H9 (cell line): ENCODE data around the gene MRPL55. TPM values are rescaled to one million over a fixed set of nuclear protein-coding genes. Genes with fewer than 3 reads are reported as not detected.

Source experiments
- DNase-seq: peaks from one replicate; pipeline ENCODE4 v3.0.0-alpha.2; 2017
- H2AFZ ChIP-seq: one replicate; pipeline ENCODE4 v1.6.1; 2013; ENCODE audit warnings: mild to moderate bottlenecking, low read length, control low read depth, moderate library complexity
- H2AK5ac ChIP-seq: 2 replicates; pipeline ENCODE4 v1.6.1; 2013; ENCODE audit warnings: low read length, control low read depth, mixed read lengths; ENCODE audit not compliant: insufficient read length
- H2BK120ac ChIP-seq: one replicate; pipeline ENCODE4 v1.6.1; 2013; ENCODE audit warnings: low read depth, mild to moderate bottlenecking, low read length, control low read depth, inconsistent platforms; ENCODE audit not compliant: poor library complexity, severe bottlenecking
- H2BK12ac ChIP-seq: 2 replicates; pipeline ENCODE4 v1.6.1; 2013; ENCODE audit warnings: low read length, control low read depth, mixed read lengths, low read depth; ENCODE audit not compliant: insufficient read length
- H2BK15ac ChIP-seq: 2 replicates; pipeline ENCODE4 v1.6.1; 2013; ENCODE audit warnings: low read depth, low read length, control low read depth
- H2BK20ac ChIP-seq: one replicate; pipeline ENCODE4 v1.6.1; 2013; ENCODE audit warnings: low read depth, mild to moderate bottlenecking, low read length, control low read depth, inconsistent platforms; ENCODE audit not compliant: poor library complexity, severe bottlenecking
- H2BK5ac ChIP-seq: 2 replicates; pipeline ENCODE4 v1.6.1; 2013; ENCODE audit warnings: low read length, control low read depth, mixed read lengths; ENCODE audit not compliant: insufficient read length
- H3K14ac ChIP-seq: 2 replicates; pipeline ENCODE4 v1.6.1; 2013; ENCODE audit warnings: low read length, control low read depth; ENCODE audit not compliant: insufficient read depth
- H3K18ac ChIP-seq: 2 replicates; pipeline ENCODE4 v1.6.1; 2013; ENCODE audit warnings: low read depth, mild to moderate bottlenecking, mixed read lengths, low read length, control low read depth; ENCODE audit not compliant: insufficient read length
- H3K23ac ChIP-seq: 2 replicates; pipeline ENCODE4 v1.6.1; 2013; ENCODE audit warnings: low read length, control low read depth, mixed read lengths, low read depth; ENCODE audit not compliant: insufficient read length
- H3K23me2 ChIP-seq: 2 replicates; pipeline ENCODE4 v1.6.1; 2013; ENCODE audit warnings: low read depth, mild to moderate bottlenecking, mixed read lengths, low read length, control low read depth; ENCODE audit not compliant: insufficient read length, poor library complexity, severe bottlenecking
- H3K27ac ChIP-seq: 2 replicates; pipeline ENCODE4 v1.5.1; 2013; ENCODE audit warnings: low read length, control low read depth, mixed read lengths, low read depth; ENCODE audit not compliant: insufficient read length
- H3K27me3 ChIP-seq: 2 replicates; pipeline ENCODE4 v1.6.1; 2013; ENCODE audit warnings: low read length, control low read depth, inconsistent platforms; ENCODE audit not compliant: insufficient read depth
- H3K4ac ChIP-seq: 2 replicates; pipeline ENCODE4 v1.6.1; 2013; ENCODE audit warnings: low read depth, mild to moderate bottlenecking, control low read depth, inconsistent platforms, low read length, moderate library complexity
- H3K4me1 ChIP-seq: 2 replicates; pipeline ENCODE4 v1.6.1; 2013; ENCODE audit warnings: low read length, control low read depth, inconsistent platforms; ENCODE audit not compliant: insufficient read depth
- H3K4me2 ChIP-seq: 2 replicates; pipeline ENCODE4 v1.6.1; 2013; ENCODE audit warnings: low read length, control low read depth, mixed read lengths; ENCODE audit not compliant: insufficient read length, insufficient read depth
- H3K56ac ChIP-seq: 2 replicates; pipeline ENCODE4 v1.6.1; 2013; ENCODE audit warnings: low read depth, mild to moderate bottlenecking, mixed read lengths, low read length, control low read depth; ENCODE audit not compliant: insufficient read length
- H3K79me1 ChIP-seq: 2 replicates; pipeline ENCODE4 v1.6.1; 2013; ENCODE audit warnings: low read depth, mild to moderate bottlenecking, moderate library complexity, low read length, control low read depth, inconsistent platforms; ENCODE audit not compliant: insufficient read depth, poor library complexity, severe bottlenecking
- H3K79me2 ChIP-seq: 2 replicates; pipeline ENCODE4 v1.6.1; 2013; ENCODE audit warnings: low read length, control low read depth, inconsistent platforms; ENCODE audit not compliant: insufficient read depth
- H3K9ac ChIP-seq: 2 replicates; pipeline ENCODE4 v1.6.1; 2013; ENCODE audit warnings: low read length, control low read depth, mixed read lengths; ENCODE audit not compliant: insufficient read length; ENCODE audit errors: extremely low read depth
- H3K9me3 ChIP-seq: one replicate; pipeline ENCODE4 v1.6.1; 2013; ENCODE audit warnings: low read depth, low read length, inconsistent platforms; ENCODE audit not compliant: control insufficient read depth
- H3T11ph ChIP-seq: one replicate; pipeline ENCODE4 v1.6.1; 2013; ENCODE audit warnings: mild to moderate bottlenecking, low read length, control low read depth, inconsistent platforms
- H4K20me1 ChIP-seq: one replicate; pipeline ENCODE4 v1.6.1; 2013; ENCODE audit not compliant: control insufficient read depth, insufficient read length, insufficient read depth
- H4K5ac ChIP-seq: 2 replicates; pipeline ENCODE4 v1.6.1; 2013; ENCODE audit warnings: low read depth, mild to moderate bottlenecking, mixed read lengths, low read length, control low read depth; ENCODE audit not compliant: insufficient read length
- H4K8ac ChIP-seq: replicated peaks from 2 replicates; pipeline ENCODE4 v1.6.1; 2013; ENCODE audit warnings: low read length, control low read depth, mixed read lengths, low read depth; ENCODE audit not compliant: insufficient read length
- H4K91ac ChIP-seq: 2 replicates; pipeline ENCODE4 v1.6.1; 2013; ENCODE audit warnings: low read depth, mild to moderate bottlenecking, moderate library complexity, mixed read lengths, low read length, control low read depth; ENCODE audit not compliant: insufficient read length
- H3K27ac Mint-ChIP-seq, 3 experiments: 2 replicates in 2 of 3; 3 replicates in 1 of 3; pipeline ENCODE4 v1.8.0; 2020 to 2021; ENCODE audit warnings: mixed read lengths in 3 of 3, mild to moderate bottlenecking in 1 of 3, moderate library complexity in 1 of 3
- H3K27me3 Mint-ChIP-seq: 2 replicates; pipeline ENCODE4 v1.8.0; 2021; ENCODE audit warnings: low read depth, mild to moderate bottlenecking, moderate library complexity, mixed read lengths
- H3K36me3 Mint-ChIP-seq, 3 experiments: 2 replicates in 2 of 3; 3 replicates in 1 of 3; pipeline ENCODE4 v1.8.0; 2020 to 2021; ENCODE audit warnings: low read depth in 3 of 3, mixed read lengths in 3 of 3; ENCODE audit not compliant: insufficient read depth in 1 of 3
- H3K4me1 Mint-ChIP-seq, 2 experiments: 2 replicates each; pipeline ENCODE4 v1.8.0; 2020; ENCODE audit warnings: mixed read lengths in 2 of 2
- H3K4me3 Mint-ChIP-seq, 2 experiments: 2 replicates in 1 of 2; 3 replicates in 1 of 2; pipeline ENCODE4 v1.8.0; 2020 to 2021; ENCODE audit warnings: mild to moderate bottlenecking in 2 of 2, mixed read lengths in 2 of 2, moderate library complexity in 1 of 2
- H3K9me3 Mint-ChIP-seq, 2 experiments: 2 replicates in 1 of 2; 3 replicates in 1 of 2; pipeline ENCODE4 v1.8.0; 2020; ENCODE audit warnings: mild to moderate bottlenecking in 2 of 2, mixed read lengths in 2 of 2, moderate library complexity in 1 of 2
- WGBS: extraction: QIAGEN DNeasy Blood & Tissue Kit; methylation state at CpG from one replicate; pipeline ENCODE4 v1.1.7; 2013; ENCODE audit warnings: missing lambda C conversion rate, low lambda C conversion rate, mixed read lengths; ENCODE audit not compliant: insufficient read length; ENCODE audit errors: extremely low coverage; 5-methylcytosine and 5-hydroxymethylcytosine counted together
- total RNA-seq: library from RNA; stranded (reverse); gene quantifications from 2 replicates; pipeline ENCODE4 v1.2.1, GENCODE V29; 2021
- TF ChIP-seq, protein P1 (sequence below): fragments of 200-600 bp; sonication (generic); conservative IDR thresholded peaks from 3 replicates; pipeline ENCODE4 v1.8.0; 2021; ENCODE audit warnings: antibody characterized with exemption, mild to moderate bottlenecking

MRPL55 gene
- total RNA-seq, 1 experiment from 2014 or later, result 62.3 TPM

DNA sequence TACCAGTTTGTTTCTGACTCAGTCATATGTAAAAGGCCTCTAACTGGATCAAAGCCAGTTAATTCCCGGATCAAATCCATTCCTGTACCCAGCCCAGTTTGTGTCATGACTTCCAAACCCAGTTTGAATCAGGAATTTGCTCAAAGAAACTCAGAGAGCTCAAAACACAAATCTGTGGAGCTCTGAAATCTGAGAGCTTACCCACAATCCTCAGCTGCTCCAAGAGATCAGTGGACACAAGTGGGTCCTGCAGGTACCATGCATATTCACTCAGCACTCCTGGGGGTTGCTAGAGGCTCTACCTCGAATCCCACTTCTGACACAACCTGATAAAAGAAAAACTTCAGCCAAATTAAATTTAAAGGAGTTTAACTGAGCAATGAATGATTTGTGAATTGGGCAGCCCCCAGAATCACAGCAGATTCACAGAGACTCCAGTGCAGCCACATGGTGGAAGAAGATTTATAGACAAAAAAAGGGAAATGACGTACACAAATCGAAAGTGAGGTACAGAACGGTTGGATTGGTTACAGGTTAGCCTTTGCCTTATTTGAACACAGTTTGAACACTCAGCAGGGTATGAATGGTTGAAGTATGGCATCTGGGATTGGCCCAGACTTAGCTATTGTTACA, 11.9 kb upstream of the MRPL55 start:
- Histone ChIP-seq H2BK12ac (no peak overlapping the region), H3K4ac (no peak overlapping the region), H3K4me2 (no peak overlapping the region), H3K27me3 (peaks cover 2% of the 10 kb centered on the region; the same call in 1 of the 2 replicates), H2BK15ac (no peak overlapping the region), H2BK120ac (no peak overlapping the region), H3K23ac (no peak overlapping the region), H2BK20ac (no peak overlapping the region), H3K14ac (no peak overlapping the region), H3T11ph (no peak overlapping the region), H3K4me1 (no peaks in the 10 kb centered on the region), H3K9ac (no peak overlapping the region), H4K20me1 (no peaks in the 10 kb centered on the region), H2AK5ac (no peak overlapping the region), H3K27ac (no peak overlapping the region), H4K91ac (no peak overlapping the region), H3K9me3 (no peaks in the 10 kb centered on the region), H3K79me1 (no peaks in the 10 kb centered on the region), H4K8ac (no peak overlapping the region), H3K23me2 (no peaks in the 10 kb centered on the region), H3K18ac (no peak overlapping the region), H2AFZ (no peak overlapping the region), H3K56ac (no peak overlapping the region), H4K5ac (no peak overlapping the region), H3K79me2 (no peaks in the 10 kb centered on the region), H2BK5ac (no peak overlapping the region)
- H3K9me3 Mint-ChIP-seq, result peaks cover 34 to 36% of the 10 kb centered on the region in 2 experiments
- H3K4me3 Mint-ChIP-seq, result no peak overlapping the region
- WGBS, result no CpG with 5 or more reads among the region's 5 CpGs
- H3K36me3 Mint-ChIP-seq, result peaks cover 7 to 9% (median 7%) of the 10 kb centered on the region in 3 experiments; a peak in 6 of 7 replicates
- TF ChIP-seq, protein P1, sequence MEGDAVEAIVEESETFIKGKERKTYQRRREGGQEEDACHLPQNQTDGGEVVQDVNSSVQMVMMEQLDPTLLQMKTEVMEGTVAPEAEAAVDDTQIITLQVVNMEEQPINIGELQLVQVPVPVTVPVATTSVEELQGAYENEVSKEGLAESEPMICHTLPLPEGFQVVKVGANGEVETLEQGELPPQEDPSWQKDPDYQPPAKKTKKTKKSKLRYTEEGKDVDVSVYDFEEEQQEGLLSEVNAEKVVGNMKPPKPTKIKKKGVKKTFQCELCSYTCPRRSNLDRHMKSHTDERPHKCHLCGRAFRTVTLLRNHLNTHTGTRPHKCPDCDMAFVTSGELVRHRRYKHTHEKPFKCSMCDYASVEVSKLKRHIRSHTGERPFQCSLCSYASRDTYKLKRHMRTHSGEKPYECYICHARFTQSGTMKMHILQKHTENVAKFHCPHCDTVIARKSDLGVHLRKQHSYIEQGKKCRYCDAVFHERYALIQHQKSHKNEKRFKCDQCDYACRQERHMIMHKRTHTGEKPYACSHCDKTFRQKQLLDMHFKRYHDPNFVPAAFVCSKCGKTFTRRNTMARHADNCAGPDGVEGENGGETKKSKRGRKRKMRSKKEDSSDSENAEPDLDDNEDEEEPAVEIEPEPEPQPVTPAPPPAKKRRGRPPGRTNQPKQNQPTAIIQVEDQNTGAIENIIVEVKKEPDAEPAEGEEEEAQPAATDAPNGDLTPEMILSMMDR, result no peak
- no peak for DNase-seq
- H3K27ac Mint-ChIP-seq, result no peak overlapping the region
- H3K4me1 Mint-ChIP-seq, result 0 out of 4 replicates have a peak, but pooled peaks cover 0 to 3% of the 10 kb centered on the region in 2 experiments
- H3K27me3 Mint-ChIP-seq, result peaks cover 45% of the 10 kb centered on the region
